ENCODE data around the gene PURA. TPM values are rescaled to one million over a fixed set of nuclear protein-coding genes. Genes with fewer than 3 reads are reported as not detected.
A peak's percentile ranks its signal among the peaks of the same experiment; 100 is the strongest.

The PURA gene
- polyA plus RNA-seq, 1 donor from 2014 or later: 2.3 TPM

- no peaks in the 10 kb centered on the region for H3K9me3 ChIP-seq (ENCODE audit: low read length)
- no peaks in the 10 kb centered on the region for H3K36me3 ChIP-seq (ENCODE audit: insufficient read depth, low read length)
- H3K9me2 ChIP-seq (ENCODE audit: insufficient read depth, low read length): no peaks in the 10 kb centered on the region
- no peak overlapping the region for H3K27ac ChIP-seq (ENCODE audit: low read length)
- no peak overlapping the region for H3K4me2 ChIP-seq (ENCODE audit: low read length)
- no peak overlapping the region for H3K4me3 ChIP-seq (ENCODE audit: low read length)
- no peaks in the 10 kb centered on the region for H3K79me2 ChIP-seq (replicated peaks; ENCODE audit: insufficient read depth, low read length)
- TF ChIP-seq REST (IDR thresholded peaks at IDR 0.05; ENCODE audit: borderline replicate concordance): no peak
- no peak for TF ChIP-seq MXI1 (conservative IDR thresholded peaks at IDR 0.05; ENCODE audit: poor library complexity, severe bottlenecking)
- no peak for TF ChIP-seq CTCF (IDR thresholded peaks at IDR 0.05; ENCODE audit: poor library complexity, severe bottlenecking)
- no peak for TF ChIP-seq SMC3 (conservative IDR thresholded peaks at IDR 0.05; ENCODE audit: poor library complexity)
- no peak for TF ChIP-seq EZH2 (IDR thresholded peaks at IDR 0.05; ENCODE audit: borderline replicate concordance, insufficient read depth, low read length, poor library complexity, severe bottlenecking)
- TF ChIP-seq RAD21 (conservative IDR thresholded peaks at IDR 0.05): no peak
- TF ChIP-seq POLR2AphosphoS5 (IDR thresholded peaks at IDR 0.05): no peak
- TF ChIP-seq TAF1 (IDR thresholded peaks at IDR 0.05; ENCODE audit: low read depth): no peak
- TF ChIP-seq EP300 (conservative IDR thresholded peaks at IDR 0.05; ENCODE audit: poor library complexity, severe bottlenecking): no peak
- no peaks in the 10 kb centered on the region for H4K20me1 ChIP-seq (ENCODE audit: insufficient read depth)
- no peaks in the 10 kb centered on the region for H3F3A ChIP-seq (ENCODE audit: insufficient read depth, low read length, poor library complexity, severe bottlenecking)
- H2AFZ ChIP-seq (ENCODE audit: low read depth, low read length): no peak overlapping the region
- peaks cover 41% of the 10 kb centered on the region for H3K27me3 ChIP-seq (ENCODE audit: insufficient read depth, low read depth, low read length)
- H3K9ac ChIP-seq (ENCODE audit: low read length): no peak overlapping the region
Observed at GRCh38 chr5:140143521-140144258, 29.8 kb downstream of the PURA start.

GRCh38 chr5:140145256-140145655, 31.3 kb downstream of the PURA start:
- no peak overlapping the region for H2AFZ ChIP-seq (ENCODE audit: low read depth, low read length)
- H3F3A ChIP-seq (ENCODE audit: insufficient read depth, low read length, poor library complexity, severe bottlenecking): no peaks in the 10 kb centered on the region
- peaks cover 42% of the 10 kb centered on the region for H3K27me3 ChIP-seq (ENCODE audit: insufficient read depth, low read depth, low read length)
- no peaks in the 10 kb centered on the region for H3K9me3 ChIP-seq (ENCODE audit: low read length)
- H3K9me2 ChIP-seq (ENCODE audit: insufficient read depth, low read length): no peaks in the 10 kb centered on the region
- H3K9ac ChIP-seq (ENCODE audit: low read length): no peak overlapping the region
- H4K20me1 ChIP-seq (ENCODE audit: insufficient read depth): no peaks in the 10 kb centered on the region
- H3K4me3 ChIP-seq (ENCODE audit: low read length): peak overlapping the region; percentile 64
- TF ChIP-seq EP300 (conservative IDR thresholded peaks at IDR 0.05; ENCODE audit: poor library complexity, severe bottlenecking) (no peak), TAF1 (IDR thresholded peaks at IDR 0.05; ENCODE audit: low read depth) (no peak), CTCF (IDR thresholded peaks at IDR 0.05; ENCODE audit: poor library complexity, severe bottlenecking) (no peak), REST (IDR thresholded peaks at IDR 0.05; ENCODE audit: borderline replicate concordance) (no peak), EZH2 (IDR thresholded peaks at IDR 0.05; ENCODE audit: borderline replicate concordance, insufficient read depth, low read length, poor library complexity, severe bottlenecking) (no peak), POLR2AphosphoS5 (IDR thresholded peaks at IDR 0.05) (no peak), SMC3 (conservative IDR thresholded peaks at IDR 0.05; ENCODE audit: poor library complexity) (no peak)
- no peaks in the 10 kb centered on the region for H3K36me3 ChIP-seq (ENCODE audit: insufficient read depth, low read length)
- no peak overlapping the region for H3K4me2 ChIP-seq (ENCODE audit: low read length)
- no peaks in the 10 kb centered on the region for H3K79me2 ChIP-seq (replicated peaks; ENCODE audit: insufficient read depth, low read length)
- no peak overlapping the region for H3K27ac ChIP-seq (ENCODE audit: low read length)
